Measurements from ENCODE around the gene PTPRT. TPM values are rescaled to one million over a fixed set of nuclear protein-coding genes. Genes with fewer than 3 reads are reported as not detected.

The PTPRT gene
- total RNA-seq, 1 donor from 2014 or later, result not detected

DNA sequence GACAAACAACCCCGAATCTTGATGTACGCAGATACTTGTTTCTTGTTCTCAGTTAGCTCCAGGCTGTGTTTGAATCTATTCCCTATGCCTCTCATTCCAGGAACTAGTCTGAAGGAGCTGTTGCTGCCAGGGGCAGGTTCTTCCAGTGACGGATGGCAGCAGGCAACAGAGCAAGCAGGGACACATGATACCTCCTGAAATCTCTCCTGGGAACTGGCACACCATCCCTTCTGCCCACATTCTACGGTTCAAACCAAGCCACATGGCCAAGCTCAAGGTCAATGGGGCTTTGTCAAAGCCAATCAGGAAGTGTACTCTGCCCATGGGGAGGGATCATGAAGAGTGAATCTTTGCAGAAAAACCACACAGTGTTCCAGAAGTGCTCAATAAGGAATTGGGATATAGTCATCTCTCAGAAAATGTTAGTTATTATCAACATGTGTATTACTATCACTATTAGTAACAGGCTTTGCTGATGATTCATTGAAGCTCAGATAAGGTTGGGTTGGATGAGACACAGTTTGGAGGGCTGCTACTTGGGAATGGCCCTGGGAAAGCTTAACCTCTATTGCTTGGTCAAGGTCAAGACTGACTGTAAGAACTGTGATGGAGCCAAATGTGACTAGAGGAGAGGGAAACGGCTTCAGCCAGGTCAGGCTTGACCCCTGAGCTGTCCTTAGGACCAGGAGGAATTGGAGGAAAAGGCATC, 454.9 kb downstream of the PTPRT start:
- Mint-ChIP-seq H3K4me3 (ENCODE audit: unreplicated experiment) (no peak overlapping the region), H3K27ac (ENCODE audit: unreplicated experiment) (no peak overlapping the region), H3K27me3 (ENCODE audit: low read depth) (no peaks in the 10 kb centered on the region), H3K4me1 (ENCODE audit: low read depth) (no peaks in the 10 kb centered on the region), H3K36me3 (ENCODE audit: low read depth) (no peaks in the 10 kb centered on the region), H3K9me3 (ENCODE audit: low read depth) (peaks cover 50% of the 10 kb centered on the region)
- DNase-seq (ENCODE audit: low spot score), result no peak
- TF ChIP-seq, protein P1, sequence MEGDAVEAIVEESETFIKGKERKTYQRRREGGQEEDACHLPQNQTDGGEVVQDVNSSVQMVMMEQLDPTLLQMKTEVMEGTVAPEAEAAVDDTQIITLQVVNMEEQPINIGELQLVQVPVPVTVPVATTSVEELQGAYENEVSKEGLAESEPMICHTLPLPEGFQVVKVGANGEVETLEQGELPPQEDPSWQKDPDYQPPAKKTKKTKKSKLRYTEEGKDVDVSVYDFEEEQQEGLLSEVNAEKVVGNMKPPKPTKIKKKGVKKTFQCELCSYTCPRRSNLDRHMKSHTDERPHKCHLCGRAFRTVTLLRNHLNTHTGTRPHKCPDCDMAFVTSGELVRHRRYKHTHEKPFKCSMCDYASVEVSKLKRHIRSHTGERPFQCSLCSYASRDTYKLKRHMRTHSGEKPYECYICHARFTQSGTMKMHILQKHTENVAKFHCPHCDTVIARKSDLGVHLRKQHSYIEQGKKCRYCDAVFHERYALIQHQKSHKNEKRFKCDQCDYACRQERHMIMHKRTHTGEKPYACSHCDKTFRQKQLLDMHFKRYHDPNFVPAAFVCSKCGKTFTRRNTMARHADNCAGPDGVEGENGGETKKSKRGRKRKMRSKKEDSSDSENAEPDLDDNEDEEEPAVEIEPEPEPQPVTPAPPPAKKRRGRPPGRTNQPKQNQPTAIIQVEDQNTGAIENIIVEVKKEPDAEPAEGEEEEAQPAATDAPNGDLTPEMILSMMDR (IDR thresholded peaks at IDR 0.05), result no peak

DNA sequence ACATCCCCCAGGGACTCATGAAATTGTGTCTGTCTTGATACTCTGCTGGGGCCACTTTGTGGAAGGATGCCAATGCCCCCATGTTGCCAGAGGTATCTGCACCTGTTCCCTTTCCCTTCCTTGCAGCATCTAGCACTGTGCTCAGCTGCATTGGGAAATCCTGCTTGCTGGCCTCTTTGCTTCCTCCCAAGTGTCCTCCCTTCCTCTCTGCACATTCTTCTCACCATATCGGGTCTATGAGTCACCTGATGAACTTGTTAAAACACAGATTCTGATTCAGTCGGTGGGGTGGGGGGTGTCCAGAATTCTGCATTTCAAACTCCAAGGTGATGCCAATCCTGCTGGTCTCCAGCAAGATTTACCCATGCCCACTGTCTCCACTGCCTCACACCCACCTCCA, 467.8 kb downstream of the PTPRT start:
- Mint-ChIP-seq H3K36me3 (ENCODE audit: low read depth) (no peaks in the 10 kb centered on the region), H3K9me3 (ENCODE audit: low read depth) (peaks cover 13% of the 10 kb centered on the region), H3K4me1 (ENCODE audit: low read depth) (no peaks in the 10 kb centered on the region), H3K4me3 (ENCODE audit: unreplicated experiment) (no peak overlapping the region), H3K27ac (ENCODE audit: unreplicated experiment) (no peak overlapping the region), H3K27me3 (ENCODE audit: low read depth) (no peaks in the 10 kb centered on the region)
- DNase-seq (ENCODE audit: low spot score), result no peak
- TF ChIP-seq, protein P1 (IDR thresholded peaks at IDR 0.05), result no peak

GRCh38 chr20:42714298-42715141, 475.2 kb downstream of the PTPRT start:
- H3K27me3 Mint-ChIP-seq (ENCODE audit: low read depth), result no peaks in the 10 kb centered on the region
- no peak for DNase-seq (ENCODE audit: low spot score)
- H3K9me3 Mint-ChIP-seq (ENCODE audit: low read depth), result peaks cover 29% of the 10 kb centered on the region
- H3K36me3 Mint-ChIP-seq (ENCODE audit: low read depth), result no peaks in the 10 kb centered on the region
- no peak overlapping the region for H3K4me3 Mint-ChIP-seq (ENCODE audit: unreplicated experiment)
- H3K4me1 Mint-ChIP-seq (ENCODE audit: low read depth), result no peaks in the 10 kb centered on the region
- no peak overlapping the region for H3K27ac Mint-ChIP-seq (ENCODE audit: unreplicated experiment)
- TF ChIP-seq, protein P1 (IDR thresholded peaks at IDR 0.05), result no peak

GRCh38 chr20:42708266-42708665, 481.4 kb downstream of the PTPRT start:
- Mint-ChIP-seq H3K27ac (ENCODE audit: unreplicated experiment) (no peak overlapping the region), H3K4me1 (ENCODE audit: low read depth) (no peaks in the 10 kb centered on the region), H3K9me3 (ENCODE audit: low read depth) (peaks cover 46% of the 10 kb centered on the region), H3K27me3 (ENCODE audit: low read depth) (no peaks in the 10 kb centered on the region), H3K4me3 (ENCODE audit: unreplicated experiment) (no peak overlapping the region), H3K36me3 (ENCODE audit: low read depth) (no peaks in the 10 kb centered on the region)
- DNase-seq (ENCODE audit: low spot score), result no peak
- TF ChIP-seq, protein P1 (IDR thresholded peaks at IDR 0.05), result no peak

DNA sequence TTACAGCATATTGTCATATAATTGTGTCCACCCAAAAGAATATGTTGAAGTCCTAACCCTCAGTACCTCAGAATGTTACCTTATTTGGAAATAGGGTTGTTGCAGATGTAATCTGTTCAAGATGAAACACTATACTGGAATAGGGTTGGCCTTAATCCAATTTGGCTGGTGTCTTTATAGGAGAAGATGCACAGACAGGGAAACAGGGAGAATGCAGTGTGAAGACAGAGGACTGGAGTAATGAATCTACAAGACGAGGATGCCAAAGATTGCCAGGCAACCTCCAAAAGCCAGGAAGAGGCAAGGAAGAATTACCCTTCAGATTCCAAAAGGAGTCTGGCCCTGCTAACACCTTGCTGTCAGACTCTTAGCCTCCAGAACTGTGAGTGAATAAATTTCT, 482.9 kb downstream of the PTPRT start:
- Mint-ChIP-seq H3K27ac (ENCODE audit: unreplicated experiment) (no peak overlapping the region), H3K4me1 (ENCODE audit: low read depth) (no peaks in the 10 kb centered on the region), H3K36me3 (ENCODE audit: low read depth) (no peaks in the 10 kb centered on the region), H3K27me3 (ENCODE audit: low read depth) (no peaks in the 10 kb centered on the region), H3K9me3 (ENCODE audit: low read depth) (peaks cover 61% of the 10 kb centered on the region), H3K4me3 (ENCODE audit: unreplicated experiment) (no peak overlapping the region)
- TF ChIP-seq, protein P1 (IDR thresholded peaks at IDR 0.05), result no peak
- DNase-seq (ENCODE audit: low spot score), result no peak

All from chondrocyte (in vitro differentiated cells).